GM19467 (cell line): ENCODE data around the gene MBD3L2B.

ENCODE experiments used
- ATAC-seq: cut with Tn5 transposase; IDR thresholded peaks from one replicate; pipeline ENCODE4 v1.9.1; 2021; ENCODE audit warnings: mild to moderate bottlenecking, moderate library complexity; ENCODE audit not compliant: unreplicated experiment

MBD3L2B gene

DNA sequence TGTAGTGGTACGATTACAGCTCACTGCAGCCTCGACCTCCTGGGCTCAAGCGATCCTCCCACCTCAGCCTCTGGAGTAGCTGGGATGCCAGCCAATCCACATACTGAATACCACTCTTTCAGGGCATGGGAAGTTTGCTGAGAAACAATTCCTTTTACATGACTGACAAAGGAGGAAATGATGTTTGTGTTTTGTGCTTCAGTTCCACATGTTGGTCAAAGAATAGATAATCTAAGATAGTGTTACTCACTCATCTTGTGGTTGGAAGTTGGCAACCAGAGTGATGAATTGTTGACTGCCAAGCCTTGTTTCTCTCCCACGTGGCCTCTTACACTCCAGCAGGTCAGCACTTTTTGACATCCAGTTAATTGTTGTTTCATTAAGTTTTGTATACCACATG, 7.6 kb downstream of the MBD3L2B start:
- ATAC-seq, result no peak

DNA sequence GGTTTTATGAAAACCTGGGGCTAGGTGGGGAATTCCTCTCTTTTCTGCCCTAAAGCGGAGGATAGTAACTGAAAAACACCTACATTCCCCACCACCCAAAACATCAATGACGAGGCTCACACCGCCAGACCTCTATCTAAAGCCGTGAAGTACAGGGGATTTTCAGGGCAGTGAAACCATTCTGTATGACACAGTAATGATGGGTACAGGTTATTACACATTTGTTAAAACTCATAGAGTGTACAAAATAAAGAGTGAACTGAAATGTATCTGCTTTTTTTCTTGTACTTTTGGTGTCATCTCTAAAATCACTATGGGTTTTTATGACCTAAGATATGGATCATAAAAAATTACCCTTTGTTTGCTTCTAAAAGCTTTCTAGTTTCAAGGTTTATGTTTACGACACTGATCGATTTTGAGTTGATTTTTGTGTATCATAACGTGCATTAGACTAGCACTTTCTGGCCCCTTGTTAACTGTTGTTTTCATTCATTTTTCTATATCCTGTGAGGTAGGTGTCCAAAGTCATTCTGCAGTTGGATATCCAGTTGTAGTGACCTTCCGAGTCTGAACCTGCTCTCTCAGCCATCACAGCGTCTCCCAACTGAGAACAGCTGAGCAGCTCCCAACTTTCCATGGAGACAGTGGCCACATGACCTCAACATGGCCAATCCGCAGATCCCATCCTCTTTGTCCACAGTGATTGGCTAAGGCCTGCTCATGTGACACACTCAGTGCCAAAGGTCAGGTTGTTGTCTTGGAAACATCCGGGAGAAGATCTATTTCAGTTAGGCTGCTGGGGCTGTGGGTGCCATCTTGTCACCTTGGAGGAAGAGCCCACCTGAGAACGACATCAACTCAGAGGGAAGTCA, 10.3 kb downstream of the MBD3L2B start:
- no peak for ATAC-seq

DNA sequence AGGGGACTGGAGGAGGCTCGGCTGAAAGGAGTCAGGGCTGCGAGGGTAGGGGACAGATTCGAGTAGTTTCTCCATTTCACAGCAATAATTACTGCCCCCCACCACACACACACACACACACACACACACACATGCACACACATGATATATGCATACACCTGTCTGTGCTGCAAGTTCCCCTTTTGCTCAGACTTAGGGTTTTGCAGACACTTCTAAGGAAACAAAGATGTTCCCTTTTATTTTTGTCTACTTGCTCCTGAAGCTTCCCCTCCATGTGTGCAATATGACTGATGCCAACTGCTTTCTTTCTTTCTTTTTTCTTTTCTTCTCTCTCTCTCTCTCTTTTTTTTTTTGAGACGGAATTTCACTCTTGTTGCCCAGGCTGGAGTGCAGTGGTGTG, 13.4 kb downstream of the MBD3L2B start:
- ATAC-seq, result no peak

DNA sequence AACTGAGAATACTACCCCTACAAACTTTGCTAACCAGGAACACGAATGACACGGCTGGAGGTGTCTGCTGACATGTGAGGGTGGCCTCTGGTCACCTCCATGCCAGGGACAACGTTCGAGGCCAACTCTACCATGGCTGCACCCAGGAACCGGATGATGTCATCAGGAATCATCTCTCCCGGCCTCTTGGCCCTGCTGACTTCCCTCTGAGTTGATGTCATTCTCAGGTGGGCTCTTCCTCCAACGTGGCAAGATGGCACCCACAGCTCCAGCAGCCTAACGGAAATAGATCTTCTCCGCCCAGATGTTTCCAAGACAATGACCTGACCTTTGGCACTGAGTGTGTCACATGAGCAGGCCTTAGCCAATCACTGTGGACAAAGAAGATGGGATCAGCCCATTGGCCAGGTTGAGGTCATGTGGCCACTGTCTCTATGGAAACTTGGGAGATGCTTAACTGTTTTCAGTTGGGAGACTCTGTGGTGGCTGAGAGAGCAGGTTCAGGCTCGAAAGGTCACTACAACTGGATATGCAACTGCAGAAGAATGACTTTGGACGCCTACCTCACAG, 15.0 kb downstream of the MBD3L2B start:
- ATAC-seq, result no peak

DNA sequence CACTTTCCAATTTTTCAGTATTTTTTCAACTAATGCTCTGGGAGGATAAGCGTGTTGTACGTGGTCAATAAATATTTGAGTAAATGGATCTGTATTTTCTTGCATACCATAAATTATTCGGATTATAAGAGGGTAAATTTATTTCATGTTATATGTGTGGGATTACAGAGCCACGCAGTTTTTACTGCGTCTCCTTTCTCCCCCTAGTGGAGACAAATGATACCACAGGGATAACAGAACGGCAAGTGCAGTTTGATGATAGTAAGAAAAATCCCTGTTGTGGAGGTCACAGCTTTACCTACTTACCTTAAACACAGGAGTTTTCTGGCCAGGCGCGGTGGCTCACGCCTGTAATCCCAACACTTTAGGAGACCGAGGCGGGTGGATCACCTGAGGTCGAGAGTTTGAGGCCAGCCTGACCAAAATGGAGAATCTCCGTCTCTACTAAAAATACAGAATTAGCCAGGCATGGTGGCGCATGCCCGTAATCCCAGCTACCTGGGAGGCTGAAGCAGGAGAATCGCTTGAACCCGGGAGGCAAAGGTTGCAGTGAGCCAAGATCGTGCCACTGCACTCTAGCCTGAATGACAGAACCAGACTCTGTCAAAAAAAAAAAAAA, 16.8 kb downstream of the MBD3L2B start:
- ATAC-seq, result no peak

DNA sequence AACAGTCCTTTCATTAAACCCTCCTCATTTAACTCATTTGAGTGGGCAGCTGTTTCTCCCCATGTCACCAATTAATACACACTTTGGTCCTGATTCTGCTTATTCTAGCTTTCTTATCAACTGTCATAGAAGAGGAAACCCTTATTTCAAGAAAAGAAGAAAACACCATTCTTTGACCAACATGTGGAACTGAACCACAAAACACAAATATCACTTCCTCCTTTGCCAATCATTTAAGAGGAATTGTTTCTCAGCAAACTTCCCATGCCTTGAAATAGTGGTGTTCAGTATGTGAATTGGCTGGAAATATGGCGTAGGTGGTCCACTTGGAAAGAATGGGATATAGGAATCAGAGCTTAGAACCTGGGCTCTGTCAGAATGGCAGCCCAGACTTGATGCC, 20.4 kb downstream of the MBD3L2B start:
- no peak for ATAC-seq

DNA sequence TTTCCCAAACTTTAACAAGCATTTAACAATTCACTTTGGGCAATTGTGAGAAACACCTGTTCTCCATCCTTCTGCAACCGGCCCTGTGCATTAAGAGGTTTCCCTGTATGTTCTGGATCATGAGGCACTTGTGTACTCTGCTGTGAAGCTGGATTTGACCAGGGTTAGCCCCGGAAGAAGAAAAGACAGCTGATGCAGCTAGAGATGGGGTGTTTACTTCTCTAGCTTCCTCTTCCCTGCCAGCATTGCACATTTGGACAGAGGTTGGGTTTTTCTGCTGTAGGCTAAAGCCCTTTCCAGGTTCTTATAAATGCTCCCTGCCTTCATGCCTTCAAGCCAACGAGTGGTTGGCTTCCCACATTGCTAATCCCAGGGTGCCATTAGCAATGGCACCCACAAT, 20.9 kb downstream of the MBD3L2B start:
- ATAC-seq, result no peak

DNA sequence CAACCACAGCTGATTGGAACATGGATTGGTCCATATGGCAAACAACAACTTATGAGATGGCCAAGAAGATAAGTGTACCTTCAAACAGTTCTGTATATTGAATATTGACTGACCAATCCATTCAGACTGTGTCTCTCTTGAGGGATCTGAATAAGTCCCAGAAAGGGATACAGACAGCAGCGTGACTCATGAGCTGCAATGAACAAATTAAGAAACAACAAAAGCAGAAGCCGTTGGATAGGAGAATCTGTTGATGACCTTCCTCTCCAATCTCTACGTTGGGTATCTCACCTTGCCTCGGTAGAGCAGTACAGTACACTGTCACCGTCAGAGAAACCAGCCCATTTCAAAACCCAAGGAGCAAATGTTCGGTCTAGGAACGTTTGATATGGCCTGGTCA, 21.3 kb downstream of the MBD3L2B start:
- ATAC-seq, result no peak

DNA sequence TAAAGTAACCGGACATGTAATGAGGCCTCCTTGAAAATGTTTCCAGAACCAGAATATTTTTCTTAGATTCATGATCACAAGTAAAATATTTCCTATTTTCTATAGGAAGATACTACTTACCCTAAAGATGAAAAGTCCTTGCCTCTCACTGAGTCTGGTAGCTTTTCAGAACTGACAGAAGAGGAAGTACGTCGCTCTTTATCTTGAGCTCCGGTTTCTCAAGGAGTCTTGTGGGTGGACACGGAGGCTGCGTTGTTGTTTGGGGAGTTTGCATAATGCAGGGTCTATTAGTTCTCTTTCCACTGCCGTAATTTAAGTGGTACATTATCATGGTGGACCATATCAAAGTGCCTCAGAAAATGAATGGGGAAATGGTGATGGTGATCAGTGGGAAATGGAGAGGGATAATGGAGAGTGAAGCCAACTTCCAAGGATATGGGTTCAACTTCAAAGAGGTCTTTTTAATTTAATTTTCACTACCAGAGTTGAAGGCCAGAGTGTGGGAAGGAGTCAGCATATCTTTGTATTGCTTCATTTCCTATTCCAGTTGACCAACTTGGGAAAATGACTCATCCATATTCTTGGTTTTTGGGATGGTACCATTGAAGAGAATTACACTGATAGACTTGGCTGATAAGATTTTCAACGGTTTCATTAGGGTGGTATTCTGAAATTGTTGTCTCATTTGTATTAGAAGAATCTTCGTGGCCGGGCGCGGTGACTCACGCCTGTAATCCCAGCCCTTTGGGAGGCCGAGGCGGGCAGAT, 23.4 kb downstream of the MBD3L2B start:
- ATAC-seq, result no peak

DNA sequence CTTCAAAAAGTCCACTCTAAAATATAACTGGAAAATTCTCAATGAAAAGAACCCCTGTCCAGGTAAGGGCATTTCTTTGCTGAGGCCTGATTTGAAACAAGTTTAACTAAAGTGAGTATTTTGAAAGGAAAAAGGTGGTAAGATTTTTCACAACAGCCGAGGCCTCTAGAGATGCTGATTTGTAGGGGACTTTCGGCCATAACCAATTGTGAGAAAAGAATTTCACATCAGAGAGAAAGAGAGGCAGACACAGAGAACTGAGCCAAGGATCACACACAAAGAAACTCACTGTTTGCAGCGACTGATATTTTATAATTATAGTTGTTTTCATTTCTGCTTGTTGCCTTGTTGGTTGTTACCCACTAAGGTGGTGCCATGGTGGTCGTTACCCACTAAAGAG, 24.4 kb downstream of the MBD3L2B start:
- no peak for ATAC-seq

DNA sequence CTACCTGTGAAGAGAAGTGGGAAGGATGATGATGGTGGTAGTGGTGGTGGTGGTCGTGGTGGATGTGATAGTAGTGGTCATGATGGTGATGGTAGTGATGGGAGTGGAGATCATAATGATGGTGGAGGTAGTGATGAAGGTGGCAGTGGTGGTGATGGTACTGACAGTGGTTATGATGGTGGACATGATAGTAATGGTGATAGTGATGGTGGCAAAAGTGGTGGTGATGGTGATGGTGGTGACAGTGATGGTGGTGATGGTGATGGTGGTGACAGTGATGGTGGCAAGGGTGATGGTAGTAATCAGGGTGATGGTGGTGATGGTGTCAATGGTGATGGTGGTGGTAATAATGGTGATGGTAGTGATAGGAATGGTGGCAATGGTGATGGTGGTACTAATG, 26.2 kb downstream of the MBD3L2B start:
- ATAC-seq, result no peak

DNA sequence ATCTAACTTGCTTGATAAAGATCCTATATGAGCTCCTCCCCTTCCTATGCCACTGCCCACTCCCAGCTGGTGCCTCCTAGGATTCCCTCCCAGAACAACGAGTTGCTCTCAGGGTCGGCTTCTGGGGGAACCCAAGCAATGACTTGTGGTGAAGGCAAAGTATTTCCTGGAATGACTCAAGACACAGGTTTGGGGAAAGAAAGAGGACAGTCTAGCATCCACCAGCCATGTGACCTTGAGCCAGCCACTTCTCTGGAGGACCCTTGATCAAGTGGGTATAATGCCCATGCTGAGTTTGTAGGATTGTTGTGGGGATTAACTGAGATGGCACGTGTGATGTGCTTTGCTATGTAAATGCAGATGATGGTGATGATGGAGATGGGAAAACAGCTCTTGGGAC, 33.0 kb downstream of the MBD3L2B start:
- no peak for ATAC-seq

DNA sequence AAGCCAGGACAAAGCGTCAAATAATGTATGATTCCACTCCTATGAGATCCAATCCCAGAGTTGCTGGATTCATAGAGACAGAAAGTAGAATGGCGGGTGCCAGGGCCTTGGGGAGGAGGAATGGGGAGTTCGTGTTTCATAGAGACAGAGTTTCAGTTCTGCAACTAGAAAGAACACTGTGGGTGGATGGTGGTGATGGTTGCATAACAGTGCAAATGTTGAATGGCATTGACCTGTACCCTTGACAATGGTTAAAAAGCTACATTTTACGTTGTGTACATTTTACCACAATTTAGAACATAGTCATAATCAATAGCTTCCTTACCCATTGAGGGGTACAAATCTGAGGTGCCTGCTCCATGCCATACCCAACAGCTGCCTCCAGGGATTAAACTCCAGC, 33.4 kb downstream of the MBD3L2B start:
- no peak for ATAC-seq

DNA sequence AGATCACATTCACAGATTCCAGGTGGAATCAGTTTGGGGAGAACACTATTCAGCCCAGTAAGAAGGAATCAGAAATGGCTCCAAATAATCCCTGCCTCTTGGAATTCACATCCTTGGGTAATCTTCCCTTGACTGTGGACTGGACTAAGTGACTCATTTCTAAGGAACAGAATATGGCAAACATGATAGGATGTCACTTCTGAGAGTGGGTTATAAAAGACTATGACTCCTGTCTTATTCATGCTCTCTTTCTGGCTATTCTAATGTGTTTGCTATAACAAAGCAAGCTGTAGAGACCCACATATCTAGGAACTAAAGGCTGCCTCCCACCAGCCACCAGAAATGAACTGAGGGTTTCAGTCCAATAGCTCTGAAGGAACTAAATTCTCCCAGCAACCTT, 37.8 kb downstream of the MBD3L2B start:
- ATAC-seq, result no peak

DNA sequence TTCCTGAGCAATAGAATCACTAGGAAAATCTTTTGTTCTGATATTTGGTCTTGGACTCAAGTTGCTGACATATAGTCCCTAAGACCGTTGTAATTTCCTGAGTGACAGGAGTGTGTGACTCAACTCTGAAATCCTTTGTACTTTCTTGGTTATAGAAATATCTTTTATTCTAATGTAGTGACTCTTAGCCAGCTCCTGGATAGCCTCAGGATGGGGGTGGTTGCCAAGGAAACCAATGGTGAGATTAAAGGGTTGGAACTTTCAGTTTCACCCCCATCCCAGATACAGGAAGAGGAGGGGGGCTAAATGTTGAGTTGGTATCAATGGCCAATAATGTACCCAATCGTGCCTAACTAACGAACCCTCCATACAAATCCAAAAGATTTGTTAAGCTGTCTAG, 41.8 kb downstream of the MBD3L2B start:
- no peak for ATAC-seq

DNA sequence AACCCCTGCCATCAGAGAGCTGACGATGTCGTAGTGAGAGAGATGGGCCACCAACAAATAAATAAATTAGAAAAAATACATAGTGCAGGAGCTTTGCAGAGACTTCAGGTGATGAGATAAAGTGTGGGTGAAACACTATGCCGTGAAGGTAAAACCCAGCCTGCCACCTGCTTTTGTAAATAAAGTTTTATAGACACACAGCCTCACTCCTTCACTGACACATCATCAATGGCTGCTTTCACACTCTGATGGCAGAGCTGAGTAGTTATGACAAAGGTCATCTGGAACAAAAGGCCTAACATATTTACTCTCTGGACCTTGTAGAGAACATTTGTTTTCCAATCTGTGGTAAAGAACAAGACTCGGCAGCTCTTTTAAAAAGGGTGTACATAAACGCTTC, 45.0 kb downstream of the MBD3L2B start:
- no peak for ATAC-seq

DNA sequence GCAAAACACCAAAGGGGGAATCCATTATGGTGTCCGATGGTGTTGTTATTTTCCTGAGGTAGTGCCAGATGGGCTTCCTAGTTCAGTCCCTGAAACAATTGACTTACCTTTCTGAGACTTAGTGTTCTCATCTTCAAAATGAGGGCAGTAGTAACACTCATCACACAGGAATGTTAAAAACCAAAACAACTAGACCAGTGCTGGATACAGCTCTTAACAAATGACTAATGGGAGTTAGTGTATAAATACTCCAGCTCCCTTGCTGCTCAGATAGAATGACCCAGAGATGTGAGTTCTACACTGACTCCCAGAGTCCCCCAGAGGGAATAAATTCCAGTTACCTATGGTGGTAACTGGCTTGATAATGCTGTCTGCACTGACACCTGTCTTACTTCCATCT, 49.9 kb downstream of the MBD3L2B start:
- no peak for ATAC-seq

DNA sequence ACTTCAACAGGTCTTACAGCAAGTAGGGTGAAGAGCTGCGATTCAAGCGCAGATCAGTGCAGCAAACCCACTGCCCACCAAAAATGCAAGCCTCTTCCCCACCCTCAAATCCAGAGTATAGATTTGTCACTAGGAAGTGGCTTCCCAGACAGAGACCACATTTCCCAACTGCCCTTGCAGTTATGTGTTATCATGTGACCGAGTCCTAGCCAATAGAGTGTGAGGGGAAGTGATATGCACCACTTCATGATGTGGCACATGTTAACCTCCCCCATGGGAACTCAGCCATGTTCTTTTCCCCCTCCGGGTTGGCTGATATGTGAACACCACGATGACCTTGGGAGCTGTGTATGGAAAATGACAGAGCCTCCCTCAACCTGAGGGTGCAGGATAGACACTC, 50.8 kb downstream of the MBD3L2B start:
- ATAC-seq, result no peak

DNA sequence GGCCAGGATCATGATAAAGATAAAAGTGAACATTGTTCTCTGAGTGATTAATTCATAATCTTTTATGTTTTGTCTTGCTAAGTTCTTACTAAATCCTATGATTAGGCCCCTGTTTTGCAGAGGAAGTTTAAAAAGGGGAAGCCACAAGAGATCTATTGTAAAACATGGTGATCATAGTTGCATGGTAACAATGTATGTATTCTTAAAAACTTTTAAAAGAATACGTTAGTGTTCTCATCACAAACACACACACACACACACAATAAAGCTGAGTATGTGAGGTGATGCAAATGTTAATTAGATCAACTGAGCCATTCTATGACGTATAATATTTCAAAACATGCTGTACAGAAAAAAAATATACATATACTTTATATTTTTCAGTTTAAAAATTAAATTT, 51.2 kb downstream of the MBD3L2B start:
- no peak for ATAC-seq

DNA sequence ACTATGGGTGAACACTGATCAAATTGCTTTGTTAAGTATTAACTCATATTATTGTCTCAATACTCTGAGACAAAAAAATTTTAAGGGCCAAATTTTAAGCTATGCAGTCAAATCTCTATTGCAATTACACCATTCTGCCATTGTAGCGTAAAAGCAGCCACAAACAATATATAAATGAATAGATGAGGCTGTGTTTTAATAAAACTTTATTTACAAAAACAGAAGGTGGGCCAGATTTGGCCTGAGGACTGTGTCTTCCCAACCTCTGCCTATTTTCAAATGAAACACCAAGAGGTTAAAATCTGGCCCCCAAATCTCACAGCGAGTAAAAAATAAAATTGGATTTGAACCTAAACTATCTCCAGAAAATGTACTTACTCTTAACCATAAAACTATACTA, 51.7 kb downstream of the MBD3L2B start:
- ATAC-seq, result no peak
